ENCODE results near the gene RFX3.

RFX3 gene

DNA sequence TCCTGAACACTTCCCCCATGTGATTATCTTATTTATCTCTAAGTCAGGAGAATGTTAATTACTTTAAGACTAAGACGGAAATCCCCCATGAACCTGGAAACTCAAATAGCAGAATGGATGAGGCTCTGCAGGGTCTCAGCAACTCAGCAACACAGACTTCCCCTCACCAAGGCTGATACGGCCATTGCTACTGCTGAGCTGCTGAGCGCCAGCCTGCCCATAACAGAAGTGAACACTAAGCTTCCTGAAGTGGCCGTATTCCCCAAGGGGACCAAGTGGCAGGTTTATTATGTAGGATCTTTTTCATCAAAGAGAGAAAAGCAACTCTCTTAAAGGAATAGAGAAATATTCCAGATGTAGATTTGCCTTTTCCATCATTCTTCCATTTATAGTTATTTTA lies 311.1 kb downstream of the RFX3 start:
- no peak for TF ChIP-seq CTCF (IDR thresholded peaks at IDR 0.05)
- Histone ChIP-seq H3K4me2 (ENCODE audit: low read length) (no peak overlapping the region), H3K27me3 (ENCODE audit: control insufficient read depth, insufficient read depth, low read length) (no peaks in the 10 kb centered on the region), H3K4me1 (no peaks in the 10 kb centered on the region), H3K9ac (no peak overlapping the region), H3K79me2 (no peaks in the 10 kb centered on the region), H3K27ac (no peak overlapping the region), H3K36me3 (ENCODE audit: control insufficient read depth, insufficient read depth, low read length) (no peaks in the 10 kb centered on the region), H3K4me3 (ENCODE audit: low read depth, low read length) (no peak overlapping the region), H3K9me3 (ENCODE audit: control insufficient read depth, low read length) (no peaks in the 10 kb centered on the region), H2AFZ (no peak overlapping the region)

DNA sequence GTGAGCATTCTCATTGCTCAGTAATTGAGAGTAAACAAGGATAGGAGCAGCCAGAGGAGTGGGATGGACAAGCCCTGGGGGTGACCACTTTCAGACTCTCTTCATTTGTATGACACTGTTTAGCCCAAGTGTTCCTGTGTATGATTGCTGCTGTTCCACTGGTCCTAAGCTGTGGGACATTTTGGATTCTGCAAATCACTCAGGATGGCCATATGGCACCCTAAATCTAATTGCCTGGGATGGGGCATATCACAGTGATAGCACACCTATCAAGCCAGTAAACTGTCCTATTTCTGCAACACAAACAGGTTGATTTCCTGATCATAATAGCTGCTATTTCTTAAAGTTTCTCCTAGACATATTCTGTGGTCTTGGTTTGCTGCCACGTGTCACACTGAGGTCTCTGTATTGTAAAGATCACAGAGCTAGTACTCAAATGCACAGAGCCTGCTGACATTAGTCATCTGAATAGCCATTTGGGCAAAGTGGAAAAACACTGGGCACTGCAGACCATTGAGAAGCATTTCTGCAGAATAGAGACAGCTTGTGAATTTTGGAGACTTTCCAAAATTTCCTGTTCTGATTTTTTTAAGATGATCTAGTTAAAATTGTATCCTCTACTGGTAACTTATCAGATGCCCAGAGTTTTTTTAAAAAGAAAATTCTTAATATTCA lies 320.2 kb downstream of the RFX3 start:
- no peaks in the 10 kb centered on the region for H3K79me2 ChIP-seq
- no peak for TF ChIP-seq CTCF (IDR thresholded peaks at IDR 0.05)
- no peak overlapping the region for H3K4me2 ChIP-seq (ENCODE audit: low read length)
- H3K4me1 ChIP-seq: no peaks in the 10 kb centered on the region
- H3K36me3 ChIP-seq (ENCODE audit: control insufficient read depth, insufficient read depth, low read length): no peaks in the 10 kb centered on the region
- H3K4me3 ChIP-seq (ENCODE audit: low read depth, low read length): no peak overlapping the region
- no peaks in the 10 kb centered on the region for H3K9me3 ChIP-seq (ENCODE audit: control insufficient read depth, low read length)
- H3K27ac ChIP-seq: no peak overlapping the region
- no peak overlapping the region for H3K9ac ChIP-seq
- H3K27me3 ChIP-seq (ENCODE audit: control insufficient read depth, insufficient read depth, low read length): no peaks in the 10 kb centered on the region
- H2AFZ ChIP-seq: no peak overlapping the region

GRCh38 chr9:3200331-3200774 lies 325.4 kb downstream of the RFX3 start:
- Histone ChIP-seq H3K36me3 (ENCODE audit: control insufficient read depth, insufficient read depth, low read length) (no peaks in the 10 kb centered on the region), H3K79me2 (no peaks in the 10 kb centered on the region), H3K9ac (no peak overlapping the region), H3K4me1 (no peaks in the 10 kb centered on the region), H3K27me3 (ENCODE audit: control insufficient read depth, insufficient read depth, low read length) (no peaks in the 10 kb centered on the region), H3K4me3 (ENCODE audit: low read depth, low read length) (no peak overlapping the region), H3K9me3 (ENCODE audit: control insufficient read depth, low read length) (no peaks in the 10 kb centered on the region), H3K27ac (no peak overlapping the region), H3K4me2 (ENCODE audit: low read length) (no peak overlapping the region), H2AFZ (no peak overlapping the region)
- TF ChIP-seq CTCF (IDR thresholded peaks at IDR 0.05): no peak

- Histone ChIP-seq H3K27me3 (ENCODE audit: control insufficient read depth, insufficient read depth, low read length) (no peaks in the 10 kb centered on the region), H3K79me2 (no peaks in the 10 kb centered on the region), H3K9me3 (ENCODE audit: control insufficient read depth, low read length) (no peaks in the 10 kb centered on the region), H2AFZ (no peak overlapping the region), H3K36me3 (ENCODE audit: control insufficient read depth, insufficient read depth, low read length) (no peaks in the 10 kb centered on the region), H3K27ac (no peak overlapping the region), H3K9ac (no peak overlapping the region), H3K4me3 (ENCODE audit: low read depth, low read length) (no peak overlapping the region), H3K4me1 (no peaks in the 10 kb centered on the region), H3K4me2 (ENCODE audit: low read length) (no peak overlapping the region)
- no peak for TF ChIP-seq CTCF (IDR thresholded peaks at IDR 0.05)
These were observed 332.0 kb downstream of the RFX3 start for GRCh38 chr9:3193791-3194190.

DNA sequence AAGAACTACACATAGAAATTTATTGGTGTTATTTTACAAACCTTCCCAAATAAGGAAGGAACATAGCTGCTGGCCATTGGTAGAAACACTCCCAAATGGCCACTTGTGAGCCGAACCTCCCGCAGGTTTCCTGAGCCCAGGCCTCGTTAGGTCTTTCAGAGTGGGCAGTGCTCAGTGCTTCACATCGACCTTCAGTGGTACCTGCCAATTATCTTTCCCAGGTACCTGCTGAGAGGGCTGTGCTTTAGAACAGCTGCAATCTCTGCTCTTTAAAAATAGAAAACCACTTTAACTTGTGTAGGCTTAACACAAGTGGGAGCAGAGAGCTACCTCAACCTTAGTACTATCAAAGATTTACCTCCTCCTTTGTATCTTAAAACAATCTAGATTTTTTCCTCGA lies 334.1 kb downstream of the RFX3 start:
- H3K4me3 ChIP-seq (ENCODE audit: low read depth, low read length): no peak overlapping the region
- H3K36me3 ChIP-seq (ENCODE audit: control insufficient read depth, insufficient read depth, low read length): no peaks in the 10 kb centered on the region
- H2AFZ ChIP-seq: no peak overlapping the region
- no peaks in the 10 kb centered on the region for H3K79me2 ChIP-seq
- no peak for TF ChIP-seq CTCF (IDR thresholded peaks at IDR 0.05)
- no peaks in the 10 kb centered on the region for H3K27me3 ChIP-seq (ENCODE audit: control insufficient read depth, insufficient read depth, low read length)
- H3K27ac ChIP-seq: no peak overlapping the region
- no peaks in the 10 kb centered on the region for H3K9me3 ChIP-seq (ENCODE audit: control insufficient read depth, low read length)
- no peak overlapping the region for H3K4me2 ChIP-seq (ENCODE audit: low read length)
- H3K9ac ChIP-seq: no peak overlapping the region
- no peaks in the 10 kb centered on the region for H3K4me1 ChIP-seq
